ENCODE results near the gene ARHGAP26. TPM values are rescaled to one million over a fixed set of nuclear protein-coding genes. Genes with fewer than 3 reads are reported as not detected.

The ARHGAP26 gene
- total and polyA plus RNA-seq, 2 donors (not counting 1 experiment from before 2014, with no cell fraction given) = 4.1 to 6.8 TPM

DNA sequence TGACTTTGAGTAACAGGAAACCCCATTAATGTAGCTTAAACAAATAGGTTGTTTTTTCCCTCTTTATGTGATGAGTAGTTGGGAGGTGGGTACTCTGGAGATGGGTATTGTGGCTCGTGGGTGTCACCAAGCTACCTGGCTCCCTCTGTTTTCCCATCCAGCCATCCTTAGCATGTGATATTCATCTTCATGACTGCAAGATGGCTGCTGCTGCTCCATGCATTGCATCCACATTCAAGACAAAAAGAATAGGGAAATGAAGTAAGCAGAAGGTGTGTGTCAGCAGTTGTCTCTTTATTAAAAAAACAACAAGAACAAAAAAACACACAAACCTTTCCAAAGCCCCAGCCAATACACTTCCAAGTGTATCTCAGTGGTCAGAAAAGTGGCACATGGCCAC lies 6.5 kb upstream of the ARHGAP26 start:
- Histone ChIP-seq H3K4me3 (replicated peaks in 1 of 4; ENCODE audit: control extremely low read depth in 1 of 4, insufficient read depth in 1 of 4, low read depth in 3 of 4, low read length in 4 of 4) (no peak overlapping the region), H3K4me1 (ENCODE audit: control insufficient read depth, extremely low read depth, insufficient read depth, low read length) (no peaks in the 10 kb centered on the region), H3K9me3 (ENCODE audit: control insufficient read depth, insufficient read depth, low read depth, low read length) (no peaks in the 10 kb centered on the region), H3K4me2 (ENCODE audit: extremely low read depth, insufficient read depth, low read length) (no peak overlapping the region), H3K27ac (ENCODE audit: insufficient read depth, low read length) (no peak overlapping the region), H4K20me1 (ENCODE audit: control insufficient read depth, extremely low read depth, insufficient read depth, low read length) (no peaks in the 10 kb centered on the region), H3K79me2 (ENCODE audit: control insufficient read depth, insufficient read depth, low read length) (no peaks in the 10 kb centered on the region), H2AFZ (ENCODE audit: low read length) (no peak overlapping the region), H3K9ac (ENCODE audit: insufficient read depth, low read length) (no peak overlapping the region), H3K36me3 (ENCODE audit: control insufficient read depth, insufficient read depth, low read length) (no peaks in the 10 kb centered on the region), H3K27me3 (ENCODE audit: control insufficient read depth, insufficient read depth, low read length) (peaks cover 2% of the 10 kb centered on the region)
- DNase-seq (ENCODE audit: low read depth in 2 of 2) = no peak
- TF ChIP-seq, protein P1, sequence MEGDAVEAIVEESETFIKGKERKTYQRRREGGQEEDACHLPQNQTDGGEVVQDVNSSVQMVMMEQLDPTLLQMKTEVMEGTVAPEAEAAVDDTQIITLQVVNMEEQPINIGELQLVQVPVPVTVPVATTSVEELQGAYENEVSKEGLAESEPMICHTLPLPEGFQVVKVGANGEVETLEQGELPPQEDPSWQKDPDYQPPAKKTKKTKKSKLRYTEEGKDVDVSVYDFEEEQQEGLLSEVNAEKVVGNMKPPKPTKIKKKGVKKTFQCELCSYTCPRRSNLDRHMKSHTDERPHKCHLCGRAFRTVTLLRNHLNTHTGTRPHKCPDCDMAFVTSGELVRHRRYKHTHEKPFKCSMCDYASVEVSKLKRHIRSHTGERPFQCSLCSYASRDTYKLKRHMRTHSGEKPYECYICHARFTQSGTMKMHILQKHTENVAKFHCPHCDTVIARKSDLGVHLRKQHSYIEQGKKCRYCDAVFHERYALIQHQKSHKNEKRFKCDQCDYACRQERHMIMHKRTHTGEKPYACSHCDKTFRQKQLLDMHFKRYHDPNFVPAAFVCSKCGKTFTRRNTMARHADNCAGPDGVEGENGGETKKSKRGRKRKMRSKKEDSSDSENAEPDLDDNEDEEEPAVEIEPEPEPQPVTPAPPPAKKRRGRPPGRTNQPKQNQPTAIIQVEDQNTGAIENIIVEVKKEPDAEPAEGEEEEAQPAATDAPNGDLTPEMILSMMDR (conservative IDR thresholded peaks at IDR 0.05 in 1 of 2, IDR thresholded peaks at IDR 0.05 in 1 of 2; ENCODE audit: low read depth in 1 of 2, low read length in 2 of 2) = no peak
- no peak for TF ChIP-seq EZH2 (IDR thresholded peaks at IDR 0.05; ENCODE audit: low read length, missing control alignments)

DNA sequence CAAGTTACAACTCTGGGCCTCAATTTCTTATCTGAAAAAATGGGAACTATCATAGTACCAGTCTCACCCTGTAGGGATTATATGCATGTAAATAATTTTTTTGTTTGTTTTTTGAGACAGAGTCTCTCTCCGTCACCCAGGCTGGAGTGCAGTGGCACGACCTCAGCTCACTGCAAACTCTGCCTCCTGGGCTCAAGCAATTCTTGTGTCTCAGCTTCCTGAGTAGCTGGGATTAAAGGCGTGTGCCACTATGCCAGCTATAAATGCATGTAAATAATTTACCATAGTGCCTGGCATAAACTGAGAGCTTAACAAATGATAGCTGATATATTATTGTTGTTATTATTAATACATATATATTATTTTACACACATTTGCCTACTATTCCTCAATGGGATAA lies 3.0 kb upstream of the ARHGAP26 start:
- Histone ChIP-seq H3K27me3 (ENCODE audit: control insufficient read depth, insufficient read depth, low read length) (peaks cover 2% of the 10 kb centered on the region), H3K4me3 (replicated peaks in 1 of 4; ENCODE audit: control extremely low read depth in 1 of 4, insufficient read depth in 1 of 4, low read depth in 3 of 4, low read length in 4 of 4) (no peak overlapping the region), H3K79me2 (ENCODE audit: control insufficient read depth, insufficient read depth, low read length) (no peaks in the 10 kb centered on the region), H4K20me1 (ENCODE audit: control insufficient read depth, extremely low read depth, insufficient read depth, low read length) (no peaks in the 10 kb centered on the region), H3K9ac (ENCODE audit: insufficient read depth, low read length) (no peak overlapping the region), H3K9me3 (ENCODE audit: control insufficient read depth, insufficient read depth, low read depth, low read length) (no peaks in the 10 kb centered on the region), H2AFZ (ENCODE audit: low read length) (no peak overlapping the region), H3K27ac (ENCODE audit: insufficient read depth, low read length) (no peak overlapping the region), H3K36me3 (ENCODE audit: control insufficient read depth, insufficient read depth, low read length) (no peaks in the 10 kb centered on the region), H3K4me1 (ENCODE audit: control insufficient read depth, extremely low read depth, insufficient read depth, low read length) (peaks cover 2% of the 10 kb centered on the region), H3K4me2 (ENCODE audit: extremely low read depth, insufficient read depth, low read length) (no peak overlapping the region)
- DNase-seq (ENCODE audit: low read depth in 2 of 2) = no peak
- TF ChIP-seq, protein P1 (conservative IDR thresholded peaks at IDR 0.05 in 1 of 2, IDR thresholded peaks at IDR 0.05 in 1 of 2; ENCODE audit: low read depth in 1 of 2, low read length in 2 of 2) = no peak
- TF ChIP-seq EZH2 (IDR thresholded peaks at IDR 0.05; ENCODE audit: low read length, missing control alignments) = no peak

DNA sequence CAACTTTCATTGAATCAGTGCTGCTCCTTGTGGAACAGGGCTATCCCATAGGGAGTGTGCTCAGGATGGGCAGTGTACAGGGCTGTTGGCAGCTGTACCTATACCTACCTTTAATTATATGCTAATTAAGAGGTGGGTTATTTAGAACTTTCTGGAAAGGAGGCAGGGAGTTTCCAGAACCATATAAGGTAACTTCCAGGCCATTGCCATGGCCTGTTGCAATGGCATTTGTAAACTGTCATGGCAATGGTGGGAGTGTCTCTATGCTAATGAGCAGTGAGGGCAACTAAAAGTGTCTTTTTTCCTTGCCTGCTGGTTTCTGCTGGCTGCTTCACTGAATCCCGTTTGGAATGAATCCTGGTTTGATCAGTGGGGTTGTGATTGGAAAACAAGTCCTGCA lies 2.3 kb upstream of the ARHGAP26 start:
- no peak overlapping the region for H2AFZ ChIP-seq (ENCODE audit: low read length)
- no peak overlapping the region for H3K9ac ChIP-seq (ENCODE audit: insufficient read depth, low read length)
- no peaks in the 10 kb centered on the region for H4K20me1 ChIP-seq (ENCODE audit: control insufficient read depth, extremely low read depth, insufficient read depth, low read length)
- H3K36me3 ChIP-seq (ENCODE audit: control insufficient read depth, insufficient read depth, low read length) = no peaks in the 10 kb centered on the region
- H3K4me2 ChIP-seq (ENCODE audit: extremely low read depth, insufficient read depth, low read length) = no peak overlapping the region
- H3K9me3 ChIP-seq (ENCODE audit: control insufficient read depth, insufficient read depth, low read depth, low read length) = no peaks in the 10 kb centered on the region
- TF ChIP-seq EZH2 (IDR thresholded peaks at IDR 0.05; ENCODE audit: low read length, missing control alignments) = no peak
- TF ChIP-seq, protein P1 (conservative IDR thresholded peaks at IDR 0.05 in 1 of 2, IDR thresholded peaks at IDR 0.05 in 1 of 2; ENCODE audit: low read depth in 1 of 2, low read length in 2 of 2) = no peak
- no peak overlapping the region for H3K4me3 ChIP-seq (replicated peaks in 1 of 4; ENCODE audit: control extremely low read depth in 1 of 4, insufficient read depth in 1 of 4, low read depth in 3 of 4, low read length in 4 of 4)
- DNase-seq (ENCODE audit: low read depth in 2 of 2) = no peak
- H3K79me2 ChIP-seq (ENCODE audit: control insufficient read depth, insufficient read depth, low read length) = no peaks in the 10 kb centered on the region
- peaks cover 2% of the 10 kb centered on the region for H3K4me1 ChIP-seq (ENCODE audit: control insufficient read depth, extremely low read depth, insufficient read depth, low read length)
- H3K27ac ChIP-seq (ENCODE audit: insufficient read depth, low read length) = no peak overlapping the region
- H3K27me3 ChIP-seq (ENCODE audit: control insufficient read depth, insufficient read depth, low read length) = peaks cover 2% of the 10 kb centered on the region
